ENCODE results near the gene ATAD1. TPM values are rescaled to one million over a fixed set of nuclear protein-coding genes. Genes with fewer than 3 reads are reported as not detected.

Gene ATAD1
- total and polyA plus RNA-seq, 9 of the 15 experiments (the other 6 are each of a cell fraction or from before 2014, with no cell fraction given): 11.3 to 33.8 (median 27.3) TPM

DNA sequence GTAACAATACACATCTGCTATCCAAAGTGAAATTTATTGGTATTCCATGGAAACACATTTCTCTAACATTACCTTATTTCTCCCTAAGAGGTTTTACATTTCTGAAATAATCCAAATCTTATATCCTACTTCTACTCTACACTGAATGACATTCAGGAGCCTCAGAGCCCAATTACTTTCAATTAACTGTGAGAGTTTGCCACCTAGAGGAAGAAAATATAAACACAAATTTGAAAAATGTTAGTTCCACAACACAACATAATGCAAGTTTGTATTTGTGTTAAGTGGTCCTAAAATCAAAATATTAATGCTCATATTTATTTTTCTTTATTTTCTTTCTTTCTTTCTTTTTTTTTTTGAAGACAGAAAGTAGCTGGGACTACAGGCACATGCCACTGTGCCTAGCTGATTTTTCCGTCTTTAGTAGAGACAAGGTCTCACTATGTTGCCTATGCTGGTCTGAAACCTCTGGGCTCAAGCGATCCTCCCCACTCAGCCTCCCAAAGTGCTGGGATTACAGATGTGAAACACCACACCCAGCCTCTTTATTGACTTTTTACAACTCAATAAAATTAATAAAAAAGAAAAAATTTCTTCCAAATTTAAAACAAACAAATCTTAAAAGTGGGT is 46.0 kb downstream of the ATAD1 start (continued):
- TF ChIP-seq, protein P1, sequence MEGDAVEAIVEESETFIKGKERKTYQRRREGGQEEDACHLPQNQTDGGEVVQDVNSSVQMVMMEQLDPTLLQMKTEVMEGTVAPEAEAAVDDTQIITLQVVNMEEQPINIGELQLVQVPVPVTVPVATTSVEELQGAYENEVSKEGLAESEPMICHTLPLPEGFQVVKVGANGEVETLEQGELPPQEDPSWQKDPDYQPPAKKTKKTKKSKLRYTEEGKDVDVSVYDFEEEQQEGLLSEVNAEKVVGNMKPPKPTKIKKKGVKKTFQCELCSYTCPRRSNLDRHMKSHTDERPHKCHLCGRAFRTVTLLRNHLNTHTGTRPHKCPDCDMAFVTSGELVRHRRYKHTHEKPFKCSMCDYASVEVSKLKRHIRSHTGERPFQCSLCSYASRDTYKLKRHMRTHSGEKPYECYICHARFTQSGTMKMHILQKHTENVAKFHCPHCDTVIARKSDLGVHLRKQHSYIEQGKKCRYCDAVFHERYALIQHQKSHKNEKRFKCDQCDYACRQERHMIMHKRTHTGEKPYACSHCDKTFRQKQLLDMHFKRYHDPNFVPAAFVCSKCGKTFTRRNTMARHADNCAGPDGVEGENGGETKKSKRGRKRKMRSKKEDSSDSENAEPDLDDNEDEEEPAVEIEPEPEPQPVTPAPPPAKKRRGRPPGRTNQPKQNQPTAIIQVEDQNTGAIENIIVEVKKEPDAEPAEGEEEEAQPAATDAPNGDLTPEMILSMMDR (IDR thresholded peaks at IDR 0.05 in 2 of 3, conservative IDR thresholded peaks at IDR 0.05 in 1 of 3; ENCODE audit: insufficient read depth in 2 of 3, low read depth in 1 of 3, low read length in 3 of 3): peak in 1 of 3 experiments; percentile 51; a peak in 3 of 6 replicates
- no peak for TF ChIP-seq ZNF583 (CRISPR knock-in tag; IDR thresholded peaks at IDR 0.05)

DNA sequence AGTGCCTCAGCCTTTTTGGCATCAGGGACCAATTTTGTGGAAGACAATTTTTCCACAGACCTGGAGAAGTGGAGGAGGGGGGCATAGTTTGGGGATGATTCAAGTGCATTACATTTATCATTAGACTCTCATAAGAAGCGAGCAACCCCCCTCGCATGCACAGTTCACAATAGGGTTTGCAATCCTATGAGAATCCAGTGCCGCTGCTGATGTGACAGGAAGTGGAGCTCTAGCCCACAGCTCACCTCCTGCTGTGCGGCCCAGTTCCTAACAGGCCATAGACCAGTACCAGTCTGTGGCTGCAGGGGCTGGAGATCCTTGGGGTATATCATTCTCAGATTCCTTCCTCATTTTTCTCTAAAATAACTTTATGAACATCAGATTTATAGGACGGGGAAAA is 50.8 kb downstream of the ATAD1 start:
- peaks cover 48% of the 10 kb centered on the region; the same call in 2 of the 3 replicates for H3K36me3 ChIP-seq (ENCODE audit: control insufficient read depth, insufficient read depth, low read length)
- TF ChIP-seq ZNF586 (CRISPR knock-in tag; conservative IDR thresholded peaks at IDR 0.05) (no peak), CEBPB (tag; IDR thresholded peaks at IDR 0.05) (no peak), CEBPG (CRISPR knock-in tag; IDR thresholded peaks at IDR 0.05) (no peak), CEBPG (tag; conservative IDR thresholded peaks at IDR 0.05 in 1 of 2, IDR thresholded peaks at IDR 0.05 in 1 of 2) (no peak), ZSCAN32 (CRISPR knock-in tag; IDR thresholded peaks at IDR 0.05) (no peak), MBD2 (IDR thresholded peaks at IDR 0.05; ENCODE audit: borderline replicate concordance, low read depth) (no peak), ZNF699 (CRISPR knock-in tag; IDR thresholded peaks at IDR 0.05; ENCODE audit: insufficient replicate concordance) (no peak), IRF2 (CRISPR knock-in tag; IDR thresholded peaks at IDR 0.05) (no peak), ZNF232 (CRISPR knock-in tag; IDR thresholded peaks at IDR 0.05) (no peak), ZNF77 (CRISPR knock-in tag; IDR thresholded peaks at IDR 0.05) (no peak), BRD9 (IDR thresholded peaks at IDR 0.05; ENCODE audit: low read depth, partially characterized antibody) (no peak)
- TF ChIP-seq, protein P2, sequence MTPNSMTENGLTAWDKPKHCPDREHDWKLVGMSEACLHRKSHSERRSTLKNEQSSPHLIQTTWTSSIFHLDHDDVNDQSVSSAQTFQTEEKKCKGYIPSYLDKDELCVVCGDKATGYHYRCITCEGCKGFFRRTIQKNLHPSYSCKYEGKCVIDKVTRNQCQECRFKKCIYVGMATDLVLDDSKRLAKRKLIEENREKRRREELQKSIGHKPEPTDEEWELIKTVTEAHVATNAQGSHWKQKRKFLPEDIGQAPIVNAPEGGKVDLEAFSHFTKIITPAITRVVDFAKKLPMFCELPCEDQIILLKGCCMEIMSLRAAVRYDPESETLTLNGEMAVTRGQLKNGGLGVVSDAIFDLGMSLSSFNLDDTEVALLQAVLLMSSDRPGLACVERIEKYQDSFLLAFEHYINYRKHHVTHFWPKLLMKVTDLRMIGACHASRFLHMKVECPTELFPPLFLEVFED (CRISPR knock-in tag; conservative IDR thresholded peaks at IDR 0.05): no peak
- TF ChIP-seq, protein P3, sequence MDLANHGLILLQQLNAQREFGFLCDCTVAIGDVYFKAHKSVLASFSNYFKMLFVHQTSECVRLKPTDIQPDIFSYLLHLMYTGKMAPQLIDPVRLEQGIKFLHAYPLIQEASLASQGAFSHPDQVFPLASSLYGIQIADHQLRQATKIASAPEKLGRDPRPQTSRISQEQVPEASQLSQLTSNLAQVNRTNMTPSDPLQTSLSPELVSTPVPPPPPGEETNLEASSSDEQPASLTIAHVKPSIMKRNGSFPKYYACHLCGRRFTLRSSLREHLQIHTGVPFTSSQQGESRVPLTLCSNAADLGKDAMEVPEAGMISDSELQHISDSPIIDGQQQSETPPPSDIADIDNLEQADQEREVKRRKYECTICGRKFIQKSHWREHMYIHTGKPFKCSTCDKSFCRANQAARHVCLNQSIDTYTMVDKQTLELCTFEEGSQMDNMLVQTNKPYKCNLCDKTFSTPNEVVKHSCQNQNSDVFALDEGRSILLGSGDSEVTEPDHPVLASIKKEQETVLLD (IDR thresholded peaks at IDR 0.05): no peak
- TF ChIP-seq, protein P4, sequence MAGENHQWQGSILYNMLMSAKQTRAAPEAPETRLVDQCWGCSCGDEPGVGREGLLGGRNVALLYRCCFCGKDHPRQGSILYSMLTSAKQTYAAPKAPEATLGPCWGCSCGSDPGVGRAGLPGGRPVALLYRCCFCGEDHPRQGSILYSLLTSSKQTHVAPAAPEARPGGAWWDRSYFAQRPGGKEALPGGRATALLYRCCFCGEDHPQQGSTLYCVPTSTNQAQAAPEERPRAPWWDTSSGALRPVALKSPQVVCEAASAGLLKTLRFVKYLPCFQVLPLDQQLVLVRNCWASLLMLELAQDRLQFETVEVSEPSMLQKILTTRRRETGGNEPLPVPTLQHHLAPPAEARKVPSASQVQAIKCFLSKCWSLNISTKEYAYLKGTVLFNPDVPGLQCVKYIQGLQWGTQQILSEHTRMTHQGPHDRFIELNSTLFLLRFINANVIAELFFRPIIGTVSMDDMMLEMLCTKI (IDR thresholded peaks at IDR 0.05; ENCODE audit: partially characterized antibody): no peak

More for the DNA sequence above, 50.8 kb downstream of the ATAD1 start:
- Histone ChIP-seq H2AFZ (ENCODE audit: low read depth, low read length) (no peak overlapping the region), H4K20me1 (replicated peaks; ENCODE audit: control insufficient read depth, insufficient read depth, low read length) (no peaks in the 10 kb centered on the region), H3K9me3 (replicated peaks; ENCODE audit: control insufficient read depth, insufficient read depth, low read depth, low read length) (no peaks in the 10 kb centered on the region), H3K27me3 (ENCODE audit: control insufficient read depth in 2 of 2, insufficient read depth in 2 of 2, low read length in 2 of 2) (no peaks in the 10 kb centered on the region), H3K9me1 (ENCODE audit: control insufficient read depth, insufficient read depth, low read length) (no peaks in the 10 kb centered on the region), H3K4me3 (no peak overlapping the region), H3K79me2 (ENCODE audit: control insufficient read depth, insufficient read depth, low read length) (no peaks in the 10 kb centered on the region), H3K4me2 (ENCODE audit: insufficient read depth, low read length) (no peak overlapping the region), H3K9ac (ENCODE audit: insufficient read depth in 1 of 2, low read depth in 2 of 2, low read length in 2 of 2) (no peak overlapping the region), H3K4me1 (replicated peaks in 1 of 2; ENCODE audit: control insufficient read depth in 2 of 2, insufficient read depth in 2 of 2, low read length in 2 of 2) (peaks cover 3 to 6% of the 10 kb centered on the region in 2 experiments; a peak in 3 of 5 replicates), H3K27ac (ENCODE audit: extremely low read depth, low read depth, low read length) (no peak overlapping the region)
- no peak for FAIRE-seq
- ATAC-seq: no peak; the same call in 2 of the 3 replicates
- intact Hi-C loops (cut with micrococcal nuclease): no loop called here
- ChIA-PET CTCF (ENCODE audit: low intra/inter-chr PET ratio) (no interaction called here), POLR2A (interaction anchor here (0.7 kb wide), 1 partner anchor 1603 kb away, joined by 3 read pairs; no protein-coding TSS in a partner anchor)
- 93% methylated on average over 5 of the region's 5 CpGs for WGBS (ENCODE audit: insufficient coverage, low coverage, missing lambda C conversion rate)
- no peak for DNase-seq (ENCODE audit: extremely low read depth in 1 of 4, low spot score in 3 of 4)
- in situ Hi-C loops (cut with MboI): no loop called here
- BruUV-seq (replicated peaks): no TSS peak
